ENCODE measurements around the gene DPH1.

The DPH1 gene

DNA sequence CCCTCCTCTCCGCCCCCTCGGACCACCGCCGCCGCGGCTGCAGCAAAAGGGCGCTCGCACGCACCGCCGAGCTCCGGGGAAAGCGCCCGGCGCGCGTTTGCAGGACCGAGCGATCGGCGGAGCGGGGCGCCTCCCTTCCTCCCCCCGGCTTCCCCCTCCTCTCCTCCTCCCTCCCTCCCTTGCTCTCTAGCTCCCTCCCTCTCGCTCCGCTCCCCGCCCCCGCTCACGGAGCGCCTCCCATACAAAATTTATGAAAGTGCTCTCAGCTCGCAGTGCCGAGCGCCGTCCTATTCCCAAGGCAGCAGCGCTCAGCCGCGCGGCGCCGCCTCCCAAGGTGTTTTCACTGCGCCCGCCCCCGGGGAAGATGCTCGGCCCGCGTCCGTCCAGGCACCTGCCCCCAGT lies 4.7 kb upstream of the DPH1 start, which contains the start of gene RTN4RL1 (continued):
- TF ChIP-seq ZNF366 (tag by site-specific recombination; conservative IDR thresholded peaks at IDR 0.05) (no peak; the same call in 1 of the 2 replicates), MYNN (tag by site-specific recombination; IDR thresholded peaks at IDR 0.05; ENCODE audit: borderline replicate concordance) (no peak), ZNF274 (IDR thresholded peaks at IDR 0.05; ENCODE audit: low read length) (no peak), ZNF274 (tag by site-specific recombination; IDR thresholded peaks at IDR 0.05; ENCODE audit: borderline replicate concordance) (no peak), ZNF600 (tag by site-specific recombination; IDR thresholded peaks at IDR 0.05) (no peak), ZNF585B (tag by site-specific recombination; IDR thresholded peaks at IDR 0.05) (no peak), ZNF169 (tag by site-specific recombination; IDR thresholded peaks at IDR 0.05) (no peak), ZNF843 (tag by site-specific recombination; IDR thresholded peaks at IDR 0.05) (peak; percentile 39; the same call in 1 of the 2 replicates), ZNF548 (tag by site-specific recombination; IDR thresholded peaks at IDR 0.05) (no peak), ZNF549 (tag by site-specific recombination; IDR thresholded peaks at IDR 0.05) (no peak), TCF7L2 (IDR thresholded peaks at IDR 0.05; ENCODE audit: borderline replicate concordance, low read depth, low read length) (no peak), SETDB1 (IDR thresholded peaks at IDR 0.05; ENCODE audit: insufficient read length, low read length) (no peak)

DNA sequence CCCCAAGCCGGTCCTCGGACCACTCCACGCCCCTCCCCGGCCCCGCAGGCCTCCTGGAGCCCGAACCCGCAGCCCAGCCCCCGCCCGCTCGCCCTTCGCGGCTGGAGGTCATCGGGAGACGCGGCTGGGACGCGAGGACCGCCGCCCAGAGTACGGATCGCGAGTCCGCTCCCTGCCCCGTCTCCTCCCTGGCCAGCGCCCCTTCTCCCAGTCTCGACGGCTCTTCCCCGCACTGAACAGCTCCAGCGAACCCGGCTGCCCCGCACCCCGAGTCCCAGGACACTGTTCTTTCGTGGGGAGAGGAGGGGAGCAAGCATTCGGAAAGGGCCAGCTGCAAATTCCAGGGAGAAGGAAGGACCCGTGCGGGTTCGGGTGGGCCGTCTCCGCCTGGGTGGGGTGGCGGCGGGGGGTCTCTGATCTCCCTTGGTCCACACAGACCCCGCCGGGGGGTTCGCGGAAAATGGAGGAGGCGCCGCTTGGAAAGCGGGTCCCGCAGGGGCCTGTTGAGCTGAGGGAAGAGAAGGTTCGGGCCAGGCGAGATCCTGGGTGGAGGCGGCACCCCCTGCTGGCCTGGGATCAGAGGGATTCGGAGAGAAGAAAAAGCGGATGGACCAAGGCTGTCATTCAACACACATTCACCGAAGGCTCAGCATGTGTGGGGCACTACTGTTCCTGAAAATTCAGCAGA lies 4.2 kb upstream of the DPH1 start:
- Histone ChIP-seq H3K4me1 (ENCODE audit: control insufficient read depth, insufficient read depth, low read length) (peaks cover 11% of the 10 kb centered on the region), H3K27ac (ENCODE audit: extremely low read depth, low read depth, low read length) (peak overlapping the region; percentile 34; the same call in 1 of the 2 replicates), H3K9me3 (ENCODE audit: control insufficient read depth, insufficient read depth, low read depth, low read length) (no peaks in the 10 kb centered on the region), H3K4me3 (ENCODE audit: low read depth, low read length) (peak overlapping the region; percentile 40), H3K36me3 (ENCODE audit: control insufficient read depth in 2 of 2, insufficient read depth in 1 of 2, low read length in 2 of 2) (no peaks in the 10 kb centered on the region)
- POLR2A ChIA-PET = interaction anchor here (0.6 to 3.5 kb wide), 15 partner anchors 14 to 377 kb away, joined by 3 to 19 read pairs (median 4); partner anchors contain the start of genes OVCA2, RPA1 and SMYD4
- CTCF ChIA-PET = interaction anchor here (0.6 to 12.2 kb wide), 34 partner anchors 12 to 313 kb away, joined by 3 to 145 read pairs (median 4); partner anchors contain the start of genes HIC1 and OVCA2
- TF ChIP-seq ZNF146 (tag by site-specific recombination; IDR thresholded peaks at IDR 0.05) (no peak), ZBTB20 (tag by site-specific recombination; IDR thresholded peaks at IDR 0.05) (peak; percentile 21; the same call in 1 of the 2 replicates), ZNF791 (tag by site-specific recombination; IDR thresholded peaks at IDR 0.05) (no peak), ZNF664 (tag by site-specific recombination; IDR thresholded peaks at IDR 0.05) (no peak), ZNF610 (tag by site-specific recombination; IDR thresholded peaks at IDR 0.05; ENCODE audit: borderline replicate concordance) (no peak), SP2 (tag by site-specific recombination; IDR thresholded peaks at IDR 0.05) (no peak), GLI4 (tag by site-specific recombination; IDR thresholded peaks at IDR 0.05) (no peak)
- TF ChIP-seq, protein P1, sequence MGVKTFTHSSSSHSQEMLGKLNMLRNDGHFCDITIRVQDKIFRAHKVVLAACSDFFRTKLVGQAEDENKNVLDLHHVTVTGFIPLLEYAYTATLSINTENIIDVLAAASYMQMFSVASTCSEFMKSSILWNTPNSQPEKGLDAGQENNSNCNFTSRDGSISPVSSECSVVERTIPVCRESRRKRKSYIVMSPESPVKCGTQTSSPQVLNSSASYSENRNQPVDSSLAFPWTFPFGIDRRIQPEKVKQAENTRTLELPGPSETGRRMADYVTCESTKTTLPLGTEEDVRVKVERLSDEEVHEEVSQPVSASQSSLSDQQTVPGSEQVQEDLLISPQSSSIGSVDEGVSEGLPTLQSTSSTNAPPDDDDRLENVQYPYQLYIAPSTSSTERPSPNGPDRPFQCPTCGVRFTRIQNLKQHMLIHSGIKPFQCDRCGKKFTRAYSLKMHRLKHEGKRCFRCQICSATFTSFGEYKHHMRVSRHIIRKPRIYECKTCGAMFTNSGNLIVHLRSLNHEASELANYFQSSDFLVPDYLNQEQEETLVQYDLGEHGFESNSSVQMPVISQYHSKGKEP (tag by site-specific recombination; IDR thresholded peaks at IDR 0.05) = no peak
- TF ChIP-seq, protein P2, sequence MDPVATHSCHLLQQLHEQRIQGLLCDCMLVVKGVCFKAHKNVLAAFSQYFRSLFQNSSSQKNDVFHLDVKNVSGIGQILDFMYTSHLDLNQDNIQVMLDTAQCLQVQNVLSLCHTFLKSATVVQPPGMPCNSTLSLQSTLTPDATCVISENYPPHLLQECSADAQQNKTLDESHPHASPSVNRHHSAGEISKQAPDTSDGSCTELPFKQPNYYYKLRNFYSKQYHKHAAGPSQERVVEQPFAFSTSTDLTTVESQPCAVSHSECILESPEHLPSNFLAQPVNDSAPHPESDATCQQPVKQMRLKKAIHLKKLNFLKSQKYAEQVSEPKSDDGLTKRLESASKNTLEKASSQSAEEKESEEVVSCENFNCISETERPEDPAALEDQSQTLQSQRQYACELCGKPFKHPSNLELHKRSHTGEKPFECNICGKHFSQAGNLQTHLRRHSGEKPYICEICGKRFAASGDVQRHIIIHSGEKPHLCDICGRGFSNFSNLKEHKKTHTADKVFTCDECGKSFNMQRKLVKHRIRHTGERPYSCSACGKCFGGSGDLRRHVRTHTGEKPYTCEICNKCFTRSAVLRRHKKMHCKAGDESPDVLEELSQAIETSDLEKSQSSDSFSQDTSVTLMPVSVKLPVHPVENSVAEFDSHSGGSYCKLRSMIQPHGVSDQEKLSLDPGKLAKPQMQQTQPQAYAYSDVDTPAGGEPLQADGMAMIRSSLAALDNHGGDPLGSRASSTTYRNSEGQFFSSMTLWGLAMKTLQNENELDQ (tag by site-specific recombination; IDR thresholded peaks at IDR 0.05; ENCODE audit: low read depth) = no peak
- TF ChIP-seq, protein P3, sequence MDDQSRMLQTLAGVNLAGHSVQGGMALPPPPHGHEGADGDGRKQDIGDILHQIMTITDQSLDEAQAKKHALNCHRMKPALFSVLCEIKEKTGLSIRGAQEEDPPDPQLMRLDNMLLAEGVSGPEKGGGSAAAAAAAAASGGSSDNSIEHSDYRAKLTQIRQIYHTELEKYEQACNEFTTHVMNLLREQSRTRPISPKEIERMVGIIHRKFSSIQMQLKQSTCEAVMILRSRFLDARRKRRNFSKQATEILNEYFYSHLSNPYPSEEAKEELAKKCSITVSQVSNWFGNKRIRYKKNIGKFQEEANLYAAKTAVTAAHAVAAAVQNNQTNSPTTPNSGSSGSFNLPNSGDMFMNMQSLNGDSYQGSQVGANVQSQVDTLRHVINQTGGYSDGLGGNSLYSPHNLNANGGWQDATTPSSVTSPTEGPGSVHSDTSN (CRISPR knock-in tag; IDR thresholded peaks at IDR 0.05) = no peak
- TF ChIP-seq, protein P4, sequence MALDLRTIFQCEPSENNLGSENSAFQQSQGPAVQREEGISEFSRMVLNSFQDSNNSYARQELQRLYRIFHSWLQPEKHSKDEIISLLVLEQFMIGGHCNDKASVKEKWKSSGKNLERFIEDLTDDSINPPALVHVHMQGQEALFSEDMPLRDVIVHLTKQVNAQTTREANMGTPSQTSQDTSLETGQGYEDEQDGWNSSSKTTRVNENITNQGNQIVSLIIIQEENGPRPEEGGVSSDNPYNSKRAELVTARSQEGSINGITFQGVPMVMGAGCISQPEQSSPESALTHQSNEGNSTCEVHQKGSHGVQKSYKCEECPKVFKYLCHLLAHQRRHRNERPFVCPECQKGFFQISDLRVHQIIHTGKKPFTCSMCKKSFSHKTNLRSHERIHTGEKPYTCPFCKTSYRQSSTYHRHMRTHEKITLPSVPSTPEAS (tag by site-specific recombination; IDR thresholded peaks at IDR 0.05) = no peak
- TF ChIP-seq, protein P5, sequence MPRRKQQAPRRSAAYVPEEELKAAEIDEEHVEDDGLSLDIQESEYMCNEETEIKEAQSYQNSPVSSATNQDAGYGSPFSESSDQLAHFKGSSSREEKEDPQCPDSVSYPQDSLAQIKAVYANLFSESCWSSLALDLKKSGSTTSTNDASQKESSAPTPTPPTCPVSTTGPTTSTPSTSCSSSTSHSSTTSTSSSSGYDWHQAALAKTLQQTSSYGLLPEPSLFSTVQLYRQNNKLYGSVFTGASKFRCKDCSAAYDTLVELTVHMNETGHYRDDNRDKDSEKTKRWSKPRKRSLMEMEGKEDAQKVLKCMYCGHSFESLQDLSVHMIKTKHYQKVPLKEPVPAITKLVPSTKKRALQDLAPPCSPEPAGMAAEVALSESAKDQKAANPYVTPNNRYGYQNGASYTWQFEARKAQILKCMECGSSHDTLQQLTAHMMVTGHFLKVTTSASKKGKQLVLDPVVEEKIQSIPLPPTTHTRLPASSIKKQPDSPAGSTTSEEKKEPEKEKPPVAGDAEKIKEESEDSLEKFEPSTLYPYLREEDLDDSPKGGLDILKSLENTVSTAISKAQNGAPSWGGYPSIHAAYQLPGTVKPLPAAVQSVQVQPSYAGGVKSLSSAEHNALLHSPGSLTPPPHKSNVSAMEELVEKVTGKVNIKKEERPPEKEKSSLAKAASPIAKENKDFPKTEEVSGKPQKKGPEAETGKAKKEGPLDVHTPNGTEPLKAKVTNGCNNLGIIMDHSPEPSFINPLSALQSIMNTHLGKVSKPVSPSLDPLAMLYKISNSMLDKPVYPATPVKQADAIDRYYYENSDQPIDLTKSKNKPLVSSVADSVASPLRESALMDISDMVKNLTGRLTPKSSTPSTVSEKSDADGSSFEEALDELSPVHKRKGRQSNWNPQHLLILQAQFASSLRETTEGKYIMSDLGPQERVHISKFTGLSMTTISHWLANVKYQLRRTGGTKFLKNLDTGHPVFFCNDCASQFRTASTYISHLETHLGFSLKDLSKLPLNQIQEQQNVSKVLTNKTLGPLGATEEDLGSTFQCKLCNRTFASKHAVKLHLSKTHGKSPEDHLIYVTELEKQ (tag by site-specific recombination; IDR thresholded peaks at IDR 0.05; ENCODE audit: borderline replicate concordance) = 0 out of 2 replicates have a peak, but pooled peaks have one; percentile 24

Measured in HEK293 (cell line).